Heart right ventricle (tissue), 16 donors: ENCODE data around the gene NDE1. TPM values are rescaled to one million over a fixed set of nuclear protein-coding genes. Genes with fewer than 3 reads are reported as not detected.
A peak's percentile ranks its signal among the peaks of the same experiment; 100 is the strongest.
"Not testable (repeated sequence)": the region's sequence is repeated elsewhere in the genome, so short reads cannot be mapped to it uniquely, and the experiment has no call there.

Source experiments
- ATAC-seq, 8 donors: fragments of 200-7000 bp; cut with Tn5 transposase; one replicate each; pipeline ENCODE4 v1.9.1; 2020; ENCODE audit warnings: mild to moderate bottlenecking in 8 of 8, moderate library complexity in 8 of 8, moderate number of reproducible peaks in 1 of 8
- DNase-seq, 2 donors: peaks; one replicate each; pipeline ENCODE4 v3.0.0-alpha.2; 2020
- H3K27ac ChIP-seq, 10 donors: fragments of 200-600 bp; sonication (generic) in 2 of 10; one replicate each; pipeline versions ENCODE4 v1.5.0 to v1.8.0; 2020 to 2022; ENCODE audit warnings: mild to moderate bottlenecking in 3 of 10
- H3K27me3 ChIP-seq, 7 donors: fragments of 200-600 bp; one replicate each; pipeline ENCODE4 v1.8.0; 2021 to 2022; ENCODE audit warnings: mild to moderate bottlenecking in 2 of 7
- H3K36me3 ChIP-seq, 9 donors: fragments of 200-600 bp; sonication (generic) in 1 of 9; one replicate each; pipeline versions ENCODE4 v1.5.0 to v1.8.0; 2020 to 2022; ENCODE audit warnings: mild to moderate bottlenecking in 2 of 9
- H3K4me1 ChIP-seq, 9 donors: fragments of 200-600 bp; sonication (generic) in 1 of 9; one replicate each; pipeline versions ENCODE4 v1.5.0 to v1.8.0; 2020 to 2022; ENCODE audit warnings: mild to moderate bottlenecking in 4 of 9
- H3K4me3 ChIP-seq, 10 donors: fragments of 200-600 bp; sonication (generic) in 2 of 10; one replicate each; pipeline versions ENCODE4 v1.5.0 to v1.8.0; 2020 to 2022; ENCODE audit warnings: mild to moderate bottlenecking in 7 of 10, moderate library complexity in 2 of 10
- H3K9me3 ChIP-seq, 11 donors: fragments of 200-600 bp in 10 of 11; sonication (generic) in 2 of 11; one replicate each; pipeline versions ENCODE4 v1.5.0 to v1.8.0; 2013 to 2022; ENCODE audit warnings: mild to moderate bottlenecking in 2 of 11, control low read depth in 1 of 11, moderate library complexity in 1 of 11
- CTCF ChIP-seq, 9 donors: fragments of 200-600 bp; sonication (generic) in 2 of 9; IDR thresholded peaks; one replicate each; pipeline versions ENCODE4 v1.5.0 to v1.8.0; 2021 to 2022; ENCODE audit warnings: antibody characterized with exemption in 9 of 9, mild to moderate bottlenecking in 5 of 9, moderate library complexity in 1 of 9
- WGBS, 2 donors: extraction: QIAGEN DNeasy Blood & Tissue Kit; methylation state at CpG; one replicate each; pipeline ENCODE4 v1.1.7; 2013; ENCODE audit warnings: inconsistent platforms in 1 of 2; 5-methylcytosine and 5-hydroxymethylcytosine counted together
- intact Hi-C, 10 donors: fragments of 100-400 bp; cut with DNase I; formaldehyde crosslinking; loops; one replicate each; pipeline versions ENCODE4 v1.11.1 to v1.14.2; 2022
- polyA plus RNA-seq, 2 donors: library from polyadenylated mRNA; stranded (reverse); fragments of 200-250 nt; gene quantifications; one replicate each; pipeline ENCODE4 v1.2.3, GENCODE V29; 2013
- total RNA-seq, 10 donors: library from RNA; stranded (reverse); fragmentation: NEBNext Ultra II Directional in 3 of 10; extraction: Animal tissue kit (Norgen Biotek cat#: 25700) in 3 of 10; gene quantifications; one replicate each; pipeline versions ENCODE4 v1.2.1 to v1.2.4, GENCODE V29; 2021 to 2023
- donor health status: Arrhythmogenic right ventricular cardiomyopathy.
- donor health status: ischemic (EF 13 %, LVEDD 7.1; RV severe dilation, severe dysfunction).
- donor health status: healthy with polysubstance abuse.
- donor health status: DM: no; HTN: yes; CAD: no.
- donor health status: DM: no; HTN: no; CAD: no.
- donor health status: ischemic (EF 25% LVEDD 6.9; RV normal size, moderate dysfunction).
- donor health status: ischemic (EF 25% LVEDD 5.7; RV mildly dilated, moderate dysfunction).
- donor health status: healthy.
- donor health status: DM: yes; HTN: yes; CAD: no.
- donor health status: Ischemic cardiomyopathy.
- donor health status: ischemic (EF 35%, LVEDD 5.7; RV mildly dilated, moderate dysfunction).
- donor health status: nonischemic (EF 11% LVEDD 7.7; RV severe dilation, severe dysfunction).
- donor health status: DM: yes; HTN: yes; CAD: no.
- donor health status: PGD.
- donor health status: ischemic (EF 29% LVEDD 5.4; RV normal size, mild dysfunction).
- donor health status: nonischemic (EF 23%, LVEDD 6.1; RV moderate dilation, normal function).

NDE1 gene
- total and polyA plus RNA-seq, 12 donors, result 6.0 to 29.0 (median 18.6) TPM

DNA sequence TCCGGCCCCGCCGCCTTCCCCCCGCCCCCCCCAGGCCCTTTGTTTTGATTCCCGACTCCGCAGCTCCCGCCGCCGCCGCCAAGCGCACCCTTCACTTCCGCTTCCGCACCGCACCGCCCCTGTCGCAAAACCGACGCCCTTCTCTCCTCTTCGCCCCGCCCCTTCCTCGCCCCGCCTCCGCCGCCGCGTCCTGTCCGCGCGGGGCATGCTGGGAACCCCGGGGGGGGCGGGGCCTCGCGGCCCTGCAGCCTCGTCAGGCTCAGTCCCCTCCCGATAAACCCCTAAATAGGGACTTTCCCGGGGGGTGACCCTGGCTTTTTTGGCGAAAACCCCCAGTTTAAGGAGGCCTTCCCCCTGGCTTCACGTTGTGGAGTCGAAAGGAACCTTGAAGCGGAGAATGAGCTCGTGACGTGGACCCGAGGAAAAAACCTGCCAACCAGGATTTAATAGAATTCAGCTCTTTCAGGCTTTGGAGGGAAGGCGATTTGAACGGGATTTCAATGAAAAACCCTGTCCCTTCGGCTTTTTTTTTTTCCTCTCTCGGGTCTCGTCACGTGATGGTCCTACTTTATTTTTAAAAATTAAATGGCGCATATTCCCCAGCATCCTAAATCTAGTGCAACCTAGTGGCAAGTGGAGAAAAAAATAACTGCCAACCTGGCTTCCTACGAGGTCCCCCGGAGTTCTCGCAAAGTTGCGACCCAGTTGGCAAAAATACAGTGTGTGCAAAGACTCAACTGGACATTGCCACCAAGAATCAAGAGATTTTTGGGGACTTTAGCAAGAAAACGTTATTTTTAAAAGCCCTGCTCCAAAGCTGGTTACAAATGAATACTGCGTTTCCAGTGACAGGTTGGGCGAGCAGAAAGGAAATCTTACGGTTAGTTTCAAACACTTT, 6.7 kb upstream of the NDE1 start, which contains the start of gene MARF1:
Gene MARF1, minus strand, starts transcription at position 107 of the 898 bp plus-strand sequence. CDS start 3,921 bp downstream, outside the sequence.
- TF ChIP-seq CTCF (IDR thresholded peaks at IDR 0.05), result peak; percentile 27 to 77 (median 52)
- intact Hi-C loops, result loop anchor here in 5 of 10 donors (2.0 to 10.0 kb wide), 4 partner anchors 30 to 62 kb away; no protein-coding TSS in a partner anchor
- Histone ChIP-seq H3K27ac (peak within 1 kb of the TSS; percentile 87 to 100 (median 99)), H3K4me3 (peak within 1 kb of the TSS; percentile 65 to 97 (median 85)), H3K9me3 (no peaks in the 10 kb centered on the region), H3K27me3 (no peaks in the 10 kb centered on the region), H3K4me1 (peaks cover 0 to 32% (median 26%) of the 10 kb centered on the region in 9 donors), H3K36me3 (peaks cover 0 to 22% (median 10%) of the 10 kb centered on the region in 9 donors)
- DNase-seq, result peak; percentile 99 to 100
- peak; percentile 97 to 99 (median 98) for ATAC-seq
- WGBS, 2 donors, result 0 to 1% methylated on average over 38 to 58 of the region's 58 CpGs

DNA sequence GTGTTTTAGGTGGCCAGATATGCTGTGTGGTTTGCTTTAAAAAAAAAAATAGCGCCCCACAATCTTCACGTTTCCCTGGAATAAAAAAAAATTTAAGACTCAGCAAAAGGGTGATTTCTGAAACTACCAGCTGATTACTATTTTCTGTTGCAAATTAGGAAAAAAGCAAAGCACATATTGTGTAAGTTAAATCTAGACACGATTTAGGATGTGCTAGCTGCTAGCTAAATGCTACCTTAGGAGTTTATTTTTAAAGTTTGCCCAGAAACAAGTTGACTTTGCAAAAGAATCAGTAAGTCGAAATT, 6.1 kb upstream of the NDE1 start:
- no peak for TF ChIP-seq CTCF (IDR thresholded peaks at IDR 0.05)
- intact Hi-C loops, result loop anchor here in 5 of 10 donors (2.0 to 10.0 kb wide), 4 partner anchors 29 to 61 kb away; no protein-coding TSS in a partner anchor
- Histone ChIP-seq H3K4me1 (peaks cover 0 to 32% (median 26%) of the 10 kb centered on the region in 9 donors), H3K27me3 (no peaks in the 10 kb centered on the region), H3K9me3 (no peaks in the 10 kb centered on the region), H3K4me3 (peak overlapping the region; percentile 65 to 97 (median 85)), H3K27ac (peak overlapping the region; percentile 87 to 100 (median 99)), H3K36me3 (peaks cover 0 to 16% (median 4%) of the 10 kb centered on the region in 9 donors)
- no peak for ATAC-seq
- no peak for DNase-seq
- WGBS, 2 donors, result 31 to 33% methylated on average over 4 of the region's 4 CpGs

- intact Hi-C loops, result loop anchor here in 4 of 10 donors (5.0 to 10.0 kb wide), 2 partner anchors 58 to 60 kb away; no protein-coding TSS in a partner anchor
- H3K36me3 ChIP-seq, result peaks cover 0 to 10% (median 0%) of the 10 kb centered on the region in 9 donors
- peak overlapping the region in 7 of 10 donors; percentile 87 to 100 (median 99) for H3K27ac ChIP-seq
- no peaks in the 10 kb centered on the region for H3K27me3 ChIP-seq
- WGBS, 2 donors, result 81 to 86% methylated on average over 9 of the region's 9 CpGs
- no peaks in the 10 kb centered on the region for H3K9me3 ChIP-seq
- no peak for TF ChIP-seq CTCF (IDR thresholded peaks at IDR 0.05)
- DNase-seq (no peak), ATAC-seq (no peak)
- H3K4me1 ChIP-seq, result peaks cover 0 to 35% (median 27%) of the 10 kb centered on the region in 9 donors
- peak overlapping the region in 3 of 10 donors; percentile 71 to 86 (median 84) for H3K4me3 ChIP-seq
Measured at GRCh38 chr16:15644267-15644961, 5.6 kb upstream of the NDE1 start.

GRCh38 chr16:15644962-15645465, 5.0 kb upstream of the NDE1 start:
- H3K36me3 ChIP-seq, H3K27ac ChIP-seq, ATAC-seq, H3K9me3 ChIP-seq, H3K4me3 ChIP-seq, H3K27me3 ChIP-seq, DNase-seq: not testable (repeated sequence)
- intact Hi-C loops, result loop anchor here in 4 of 10 donors (5.0 to 10.0 kb wide), 2 partner anchors 57 to 60 kb away; no protein-coding TSS in a partner anchor
- WGBS, 2 donors, result 88 to 93% methylated on average over 10 of the region's 10 CpGs
- H3K4me1 ChIP-seq, result peaks cover 0 to 39% (median 30%) of the 10 kb centered on the region in 9 donors

GRCh38 chr16:15646557-15647293, 3.3 kb upstream of the NDE1 start:
- intact Hi-C loops, result loop anchor here in 1 of 10 donors (10.0 kb wide), 1 partner anchor 58 kb away; no protein-coding TSS in a partner anchor
- DNase-seq, H3K36me3 ChIP-seq, H3K9me3 ChIP-seq, ATAC-seq, H3K27me3 ChIP-seq, H3K4me3 ChIP-seq, H3K27ac ChIP-seq: not testable (repeated sequence)
- WGBS, 2 donors, result 87 to 92% methylated on average over 13 of the region's 13 CpGs
- peaks cover 0 to 33% (median 25%) of the 10 kb centered on the region in 9 donors for H3K4me1 ChIP-seq
